NB4 (cell line): Measurements from ENCODE around the gene SH3GLB2.

Experiments
- DNase-seq: peaks from one replicate; pipeline ENCODE4 v3.0.0; 2010; ENCODE audit warnings: low read depth
- H3K4me3 ChIP-seq: one replicate; pipeline ENCODE4 v1.5.1; 2011; ENCODE audit warnings: mild to moderate bottlenecking, low read depth, low read length, moderate library complexity
- CTCF ChIP-seq: IDR thresholded peaks from one replicate; pipeline ENCODE4 v1.5.1; 2012; ENCODE audit warnings: low read depth, low read length
- MAX ChIP-seq: IDR thresholded peaks from 2 replicates; pipeline ENCODE4 v1.6.1; 2011; ENCODE audit warnings: low read depth, low read length
- MYC ChIP-seq: IDR thresholded peaks from 2 replicates; pipeline ENCODE4 v1.6.1; 2011; ENCODE audit warnings: low read depth, low read length
- POLR2A ChIP-seq: IDR thresholded peaks from 2 replicates; pipeline ENCODE4 v1.6.1; 2011; ENCODE audit warnings: mild to moderate bottlenecking; ENCODE audit not compliant: insufficient read length; ENCODE audit errors: extremely low read depth

Gene SH3GLB2

DNA sequence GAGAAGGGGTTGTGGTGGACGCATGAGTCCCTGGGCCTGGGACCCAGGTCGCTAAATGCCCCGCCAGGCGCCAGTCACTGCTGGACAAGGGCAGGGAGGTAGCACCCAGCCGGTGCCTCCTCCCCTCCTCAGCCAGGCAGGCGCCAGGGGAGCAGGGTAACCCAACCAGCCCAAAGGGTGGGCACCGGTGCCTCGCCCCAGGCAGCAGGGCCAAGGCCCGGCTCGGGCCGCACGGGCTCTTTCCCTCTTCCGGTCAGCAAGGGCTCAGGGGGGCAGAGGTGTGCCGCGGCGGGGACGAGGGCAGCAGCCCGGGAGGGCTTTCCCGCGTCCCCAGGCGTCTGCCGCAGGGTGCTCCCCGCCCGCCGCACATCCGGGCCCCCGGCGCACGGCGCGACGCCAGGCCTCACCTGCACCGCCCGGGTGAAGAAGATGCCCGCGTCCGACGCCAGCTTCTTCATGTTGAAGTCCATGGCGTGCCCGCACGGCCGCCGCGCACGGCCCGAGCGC, 393 bp downstream of the SH3GLB2 start:
- TF ChIP-seq MYC (no peak), POLR2A (no peak), CTCF (no peak), MAX (no peak)
- H3K4me3 ChIP-seq = peak overlapping the region; percentile 67
- peak; percentile 64 for DNase-seq

DNA sequence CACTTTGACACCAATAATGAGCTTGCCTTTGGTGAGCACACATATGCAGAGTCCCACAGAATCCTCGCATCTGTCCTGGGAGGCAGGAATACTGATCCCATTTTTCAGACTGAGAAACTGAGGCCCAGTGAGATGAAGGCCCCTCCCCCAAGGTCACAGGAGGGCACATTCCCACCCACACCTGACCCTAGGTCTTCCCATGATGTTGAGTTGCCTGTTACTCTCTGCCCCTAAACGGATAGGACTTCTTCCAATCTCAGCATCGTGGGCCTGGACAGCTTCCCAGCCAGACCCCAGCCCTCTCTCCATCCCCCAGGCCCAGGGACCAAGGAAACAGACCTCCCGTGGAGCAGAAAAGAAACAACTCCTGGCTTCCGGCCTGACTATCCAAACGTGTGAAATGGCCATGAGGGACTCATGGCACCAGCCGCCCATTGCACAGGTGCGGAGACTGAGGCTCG, 877 bp downstream of the SH3GLB2 start:
- DNase-seq = no peak
- H3K4me3 ChIP-seq = peak overlapping the region; percentile 67
- TF ChIP-seq CTCF (no peak), MAX (no peak), MYC (no peak), POLR2A (no peak)

GRCh38 chr9:129026442-129027223, 1.5 kb downstream of the SH3GLB2 start:
- peak overlapping the region; percentile 67 for H3K4me3 ChIP-seq

DNA sequence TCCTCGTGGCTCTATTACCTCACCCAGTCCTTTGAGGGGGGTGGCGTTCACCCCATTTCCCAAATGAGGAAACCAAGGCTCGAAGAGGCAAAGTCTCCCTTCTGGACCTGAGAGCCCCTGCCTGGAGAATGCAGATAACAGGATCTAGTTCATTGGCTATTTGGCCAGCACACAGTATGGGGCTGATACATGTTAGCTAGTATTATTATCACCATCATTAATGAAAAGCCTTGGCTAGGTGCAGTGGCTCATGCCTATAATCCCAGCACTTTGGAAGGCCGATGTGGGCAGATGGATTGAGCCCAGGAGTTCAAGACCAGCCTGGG, 4.3 kb downstream of the SH3GLB2 start:
- no peak overlapping the region for H3K4me3 ChIP-seq
- TF ChIP-seq POLR2A (no peak), MYC (no peak), CTCF (no peak), MAX (no peak)
- no peak for DNase-seq

More at GRCh38 chr9:129026442-129027223, 1.5 kb downstream of the SH3GLB2 start:
- DNase-seq = no peak
- no peak for TF ChIP-seq MAX
- TF ChIP-seq POLR2A = no peak
- no peak for TF ChIP-seq MYC
- no peak for TF ChIP-seq CTCF

GRCh38 chr9:129023036-129023907, 4.9 kb downstream of the SH3GLB2 start:
- no peak overlapping the region for H3K4me3 ChIP-seq
- TF ChIP-seq MYC (no peak), CTCF (no peak), MAX (no peak), POLR2A (no peak)
- no peak for DNase-seq
